NCI-H69 (cell line): ENCODE results near the gene ROR1.
"Not testable (repeated sequence)": the region's sequence is repeated elsewhere in the genome, so short reads cannot be mapped to it uniquely, and the experiment has no call there.

Experiments used
- DNase-seq: peaks from one replicate; lab custom pipeline; 2025; lab: John Stamatoyannopoulos, UW

ROR1 gene

DNA sequence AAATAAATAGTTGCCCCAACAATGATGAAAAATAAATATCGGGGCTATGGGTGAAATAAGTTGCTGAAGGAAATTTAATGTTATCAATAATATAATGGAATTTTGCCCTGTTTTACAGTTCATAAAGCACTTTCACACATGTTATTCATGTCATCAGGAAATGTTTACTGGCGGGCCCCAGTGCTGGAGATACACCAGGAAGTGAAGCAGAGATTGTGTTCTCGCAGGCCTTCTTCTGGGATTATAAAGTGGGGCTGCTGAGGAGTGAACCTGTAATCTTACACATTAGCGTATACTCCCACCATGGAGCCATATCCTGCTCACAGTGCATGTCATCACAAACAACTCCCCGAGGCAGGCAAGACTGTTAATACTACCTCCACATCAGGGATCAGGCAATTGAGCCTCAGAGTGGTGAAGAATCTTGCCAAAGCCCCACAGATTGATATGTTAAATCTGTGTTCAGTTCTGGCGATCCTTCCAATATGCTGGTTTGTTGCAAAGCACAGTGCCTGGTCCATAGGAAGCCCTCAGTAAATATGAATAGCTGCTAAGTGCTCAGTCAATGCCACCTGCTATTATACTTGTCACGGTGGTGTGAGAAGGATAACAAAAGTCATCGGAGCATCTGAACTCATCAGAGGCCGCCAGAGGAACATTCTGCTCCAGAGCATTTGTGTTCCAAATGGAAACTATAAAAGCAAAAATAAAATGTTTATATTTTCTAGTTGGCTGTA is 325.2 kb downstream of the ROR1 start:
- DNase-seq, result peak; percentile 70

DNA sequence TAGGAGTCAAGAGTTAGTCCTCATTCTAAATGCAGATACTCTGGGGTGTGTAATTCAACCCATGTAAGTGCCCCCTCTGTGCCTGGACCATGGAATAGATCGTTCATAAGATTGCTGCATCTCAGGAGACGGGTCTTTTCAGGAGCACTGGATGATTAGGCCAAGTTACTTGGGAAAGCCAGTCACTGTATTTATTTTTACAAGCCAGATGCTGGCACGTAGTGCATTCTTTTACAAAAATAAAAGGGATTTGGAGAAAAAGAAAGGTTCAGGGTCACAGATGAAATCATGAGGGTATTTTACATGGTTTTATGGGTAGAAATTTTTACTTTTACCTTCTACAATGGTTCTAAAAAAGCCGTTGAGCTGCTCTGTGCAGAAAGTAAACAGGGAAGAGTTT is 327.0 kb downstream of the ROR1 start:
- no peak for DNase-seq

DNA sequence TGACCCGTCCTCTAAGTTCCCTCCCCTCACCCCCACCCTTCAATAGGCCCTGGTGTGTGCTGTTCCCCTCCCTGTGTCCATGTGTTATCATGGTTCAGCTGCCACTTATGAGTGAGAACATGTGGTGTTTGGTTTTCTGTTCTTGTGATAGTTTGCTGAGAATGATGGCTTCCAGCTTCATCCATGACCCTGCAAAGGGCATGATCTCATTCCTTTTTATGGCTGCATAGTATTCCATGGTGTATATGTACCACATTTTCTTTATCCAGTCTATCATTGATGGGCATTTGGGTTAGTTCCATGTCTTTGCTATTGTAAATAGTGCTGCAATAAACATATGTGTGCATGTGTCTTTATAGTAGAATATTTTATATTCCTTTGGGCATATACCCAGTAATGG is 330.8 kb downstream of the ROR1 start:
- not testable (repeated sequence) for DNase-seq

- DNase-seq, result no peak
Measured at GRCh38 chr1:64107118-64107519, 333.3 kb downstream of the ROR1 start.

DNA sequence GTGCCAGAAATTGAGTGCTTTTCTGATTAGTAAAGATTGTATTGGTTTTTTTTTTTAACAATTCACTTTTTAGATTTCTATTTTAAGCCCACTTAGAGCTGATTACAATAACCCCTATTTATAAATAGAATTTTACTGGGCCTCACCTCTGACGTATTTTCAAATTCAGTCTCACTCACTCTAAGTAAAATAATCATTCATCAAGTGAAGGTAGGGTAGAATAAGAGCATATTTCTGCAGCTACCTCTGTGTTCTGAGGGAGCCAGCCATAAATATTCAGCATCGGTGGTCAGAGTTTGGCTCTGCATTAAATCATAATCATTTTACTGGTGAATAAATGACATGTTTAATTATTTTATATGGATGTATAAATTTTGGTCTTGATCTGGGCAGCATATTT is 333.8 kb downstream of the ROR1 start:
- DNase-seq, result no peak

- no peak for DNase-seq
Measured at GRCh38 chr1:64110924-64111777, 337.3 kb downstream of the ROR1 start.

DNA sequence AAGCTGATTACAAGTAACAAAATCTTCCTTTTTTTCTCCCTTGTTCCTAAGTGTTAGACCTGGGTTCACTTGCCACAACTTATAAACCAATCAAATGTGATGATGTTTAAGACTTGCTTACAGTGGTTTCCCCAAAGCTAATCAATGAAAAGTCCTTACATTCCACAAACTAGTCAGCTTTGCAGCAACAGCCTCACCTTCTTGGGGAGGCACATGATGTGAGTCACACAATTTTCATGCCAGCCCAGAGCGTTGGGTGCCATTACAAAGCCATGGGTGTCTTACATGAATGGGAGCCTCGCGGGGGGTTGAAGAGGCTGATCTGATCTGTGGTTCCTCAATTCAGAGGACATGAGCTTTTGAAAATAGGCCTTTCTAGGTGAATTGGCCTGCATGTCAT is 338.0 kb downstream of the ROR1 start:
- DNase-seq, result no peak

GRCh38 chr1:64112281-64112680 is 338.5 kb downstream of the ROR1 start:
- DNase-seq, result no peak

DNA sequence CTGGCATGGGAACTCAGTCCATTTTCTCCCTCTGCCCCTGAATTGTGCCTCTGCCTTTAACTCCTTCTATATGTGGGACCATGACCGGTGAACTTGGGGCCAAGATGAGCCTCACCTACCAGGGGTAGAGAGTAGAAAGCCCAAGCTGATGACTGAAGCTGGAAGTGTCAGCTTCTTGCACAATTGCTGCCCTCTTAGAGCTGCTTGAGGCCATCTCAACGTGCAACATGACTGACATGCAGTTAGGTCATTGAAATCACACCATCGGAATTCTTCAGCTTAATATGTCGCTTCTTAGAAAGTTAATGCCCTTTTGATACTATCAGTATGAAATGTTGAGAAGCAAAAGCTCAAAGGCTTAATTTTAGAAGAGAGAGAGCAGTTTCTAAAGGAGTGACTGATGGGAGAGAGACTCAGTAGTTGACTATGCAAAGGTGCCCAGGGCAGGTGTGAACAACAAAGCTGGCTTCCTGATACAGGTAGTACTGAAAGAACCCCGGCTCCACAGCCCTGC is 340.3 kb downstream of the ROR1 start:
- DNase-seq, result no peak

GRCh38 chr1:64116537-64116936 is 342.7 kb downstream of the ROR1 start:
- no peak for DNase-seq

GRCh38 chr1:64117492-64117891 is 343.7 kb downstream of the ROR1 start:
- DNase-seq, result no peak

GRCh38 chr1:64121766-64122385 is 348.1 kb downstream of the ROR1 start:
- peak; percentile 19 for DNase-seq

DNA sequence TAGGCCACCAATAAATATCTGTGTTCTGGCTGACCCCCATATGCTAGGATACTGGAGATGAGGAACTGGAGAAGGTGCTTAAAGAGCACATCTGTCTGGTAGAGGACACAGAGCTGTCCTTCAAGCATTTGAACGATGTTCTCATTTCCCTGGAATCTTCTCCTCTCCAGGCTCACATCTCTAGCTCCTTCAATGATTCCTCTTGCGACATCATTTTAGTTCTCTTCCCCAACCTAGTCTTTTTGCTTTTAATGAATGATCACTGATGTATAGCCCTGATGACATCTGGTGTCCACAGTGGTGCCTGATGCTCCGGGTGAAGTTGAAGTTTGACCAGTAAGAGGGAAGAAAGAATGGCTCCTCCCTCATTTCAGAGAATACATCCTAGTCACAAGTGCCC is 348.8 kb downstream of the ROR1 start:
- no peak for DNase-seq

- DNase-seq, result no peak
Measured at GRCh38 chr1:64124704-64125440, 351.1 kb downstream of the ROR1 start.

DNA sequence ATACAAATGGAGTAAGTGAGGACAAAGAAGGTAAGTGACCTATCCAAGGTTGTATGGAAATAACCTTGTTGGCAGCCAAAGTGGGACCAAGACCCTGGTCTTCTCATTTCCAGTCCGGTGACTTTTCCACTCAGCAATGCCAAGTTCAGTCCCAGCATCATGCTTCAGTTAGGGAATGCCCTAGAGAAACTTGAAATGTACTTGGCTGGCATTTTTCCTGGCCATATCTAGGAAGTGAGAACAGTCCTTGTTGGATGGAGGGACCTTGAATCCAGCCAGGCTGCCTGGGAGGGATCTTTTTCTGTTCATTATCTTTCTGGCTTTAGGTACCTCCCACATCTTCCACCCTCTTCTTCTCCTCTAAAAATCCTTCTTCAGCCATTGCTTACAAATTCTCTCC is 352.8 kb downstream of the ROR1 start:
- no peak for DNase-seq

GRCh38 chr1:64127297-64127696 is 353.5 kb downstream of the ROR1 start:
- DNase-seq, result no peak

- DNase-seq, result no peak
Measured at GRCh38 chr1:64129701-64130100, 355.9 kb downstream of the ROR1 start.

DNA sequence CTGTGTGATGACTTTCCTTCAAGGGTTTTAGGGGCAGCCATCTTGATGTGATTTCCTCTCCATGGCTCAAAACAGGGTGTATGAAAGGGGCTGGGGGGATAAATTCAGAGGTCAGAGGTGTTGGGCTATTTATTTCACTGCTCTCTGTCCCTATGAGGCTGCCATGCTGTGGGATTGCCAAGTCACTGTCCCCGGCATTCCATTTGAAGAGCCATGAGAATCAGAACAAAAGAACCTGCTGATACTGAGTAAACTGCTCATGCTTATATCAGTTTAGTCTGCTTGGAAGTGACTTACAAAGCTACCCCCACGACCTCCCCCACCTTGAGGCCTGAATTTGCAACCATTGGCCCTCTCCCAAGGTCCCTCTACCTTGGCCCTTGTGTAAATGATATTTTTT is 357.3 kb downstream of the ROR1 start:
- no peak for DNase-seq

- DNase-seq, result no peak
Measured at GRCh38 chr1:64133036-64133435, 359.2 kb downstream of the ROR1 start.

DNA sequence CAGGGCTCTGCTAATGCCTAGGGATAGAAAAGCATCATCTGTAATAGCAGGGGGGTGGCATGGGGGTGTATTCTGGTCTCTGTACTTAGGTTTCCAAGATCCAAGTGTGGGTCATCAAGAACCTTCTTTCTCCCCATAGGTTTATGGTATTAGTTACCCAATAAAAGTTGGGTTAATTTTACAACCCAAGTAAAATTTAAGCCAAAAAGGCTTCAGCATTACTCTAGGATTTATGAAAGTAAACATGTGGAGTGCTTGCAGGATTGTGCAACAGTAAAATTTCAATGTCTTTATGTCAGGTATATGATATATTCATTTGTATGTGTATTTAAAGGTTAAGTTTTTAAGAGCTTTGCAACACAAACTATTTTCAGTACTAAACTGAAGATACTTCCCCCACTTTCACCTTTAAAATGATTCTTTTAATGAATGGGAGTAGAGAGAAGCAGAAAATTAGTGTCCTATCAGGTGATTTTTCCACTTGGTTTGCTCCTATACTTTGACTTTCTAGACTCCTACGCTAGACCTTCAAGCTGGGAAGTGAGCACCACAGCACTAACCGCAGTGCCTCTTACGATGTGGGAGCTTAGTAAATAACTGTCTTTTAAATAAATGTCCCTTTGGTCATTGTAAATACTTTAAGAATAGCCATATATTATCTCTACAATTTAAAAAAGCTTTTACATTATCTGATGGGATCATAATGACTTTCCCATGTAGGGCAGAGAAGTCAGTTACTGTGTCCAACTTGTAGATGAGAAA is 361.8 kb downstream of the ROR1 start:
- no peak for DNase-seq

DNA sequence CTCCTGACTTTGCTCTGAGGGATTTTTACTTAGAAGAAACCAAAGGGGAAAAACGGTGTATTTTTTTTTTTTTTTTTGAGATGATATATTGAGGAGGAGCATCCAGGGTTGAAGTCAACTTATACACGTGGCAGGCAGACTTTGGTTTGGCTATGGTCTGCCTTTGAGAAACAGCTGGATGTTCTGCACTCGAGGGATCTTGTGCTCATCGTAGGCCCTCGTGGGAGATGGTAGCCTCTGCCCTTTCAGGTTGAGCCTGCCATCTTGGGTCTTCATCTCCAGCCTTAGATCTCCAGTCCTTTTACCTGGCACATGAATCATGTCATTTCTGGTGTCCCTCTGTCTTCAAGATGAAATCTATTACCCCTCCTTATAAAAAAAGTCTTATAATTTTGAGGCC is 362.5 kb downstream of the ROR1 start:
- no peak for DNase-seq
